Osteoblast (primary cell): ENCODE measurements around the gene RPS28. TPM values are rescaled to one million over a fixed set of nuclear protein-coding genes. Genes with fewer than 3 reads are reported as not detected.
"Not testable (repeated sequence)": the region's sequence is repeated elsewhere in the genome, so short reads cannot be mapped to it uniquely, and the experiment has no call there.

Source experiments
- DNase-seq: peaks from one replicate; pipeline ENCODE4 v3.0.0; 2011; ENCODE audit warnings: low spot score, mixed read lengths; ENCODE audit not compliant: insufficient read length; ENCODE audit errors: missing footprints
- H2AFZ ChIP-seq: 2 replicates; pipeline ENCODE4 v1.6.0; 2011; ENCODE audit warnings: mild to moderate bottlenecking, low read length
- H3K27ac ChIP-seq: 2 replicates; pipeline ENCODE4 v1.5.1; 2011; ENCODE audit warnings: mild to moderate bottlenecking, low read depth, low read length, moderate library complexity
- H3K27me3 ChIP-seq: 2 replicates; pipeline ENCODE4 v1.6.0; 2012; ENCODE audit warnings: mild to moderate bottlenecking, control low read depth, inconsistent platforms, low read length, moderate library complexity; ENCODE audit not compliant: insufficient read depth
- H3K36me3 ChIP-seq: 2 replicates; pipeline ENCODE4 v1.5.1; 2011; ENCODE audit warnings: mild to moderate bottlenecking, low read length, control low read depth, moderate library complexity; ENCODE audit not compliant: insufficient read depth
- H3K4me1 ChIP-seq: 2 replicates; pipeline ENCODE4 v1.5.1; 2011; ENCODE audit warnings: mild to moderate bottlenecking, low read length, control low read depth, moderate library complexity; ENCODE audit not compliant: insufficient read depth
- H3K4me2 ChIP-seq: 2 replicates; pipeline ENCODE4 v1.6.0; 2011; ENCODE audit warnings: mild to moderate bottlenecking, low read length; ENCODE audit not compliant: insufficient read depth
- H3K4me3 ChIP-seq: fragments of 200-600 bp; sonication (generic); 3 replicates; pipeline ENCODE4 v1.5.1; 2012; ENCODE audit warnings: mild to moderate bottlenecking, low read length, inconsistent platforms; ENCODE audit not compliant: insufficient read depth
- H3K79me2 ChIP-seq: 2 replicates; pipeline ENCODE4 v1.6.0; 2012; ENCODE audit warnings: mild to moderate bottlenecking, low read length, control low read depth, inconsistent platforms; ENCODE audit not compliant: insufficient read depth
- H3K9me3 ChIP-seq: 2 replicates; pipeline ENCODE4 v1.5.1; 2011; ENCODE audit warnings: low read depth, low read length, control low read depth
- H4K20me1 ChIP-seq: 2 replicates; pipeline ENCODE4 v1.6.0; 2012; ENCODE audit warnings: mild to moderate bottlenecking, low read length, control low read depth; ENCODE audit not compliant: insufficient read depth
- total RNA-seq: library from RNA; depleted of rRNA; stranded (reverse); fragments of >200 nt; gene quantifications from 2 replicates; pipeline ENCODE4 v1.2.3, GENCODE V29; 2012
- TF ChIP-seq, protein P1 (sequence below): IDR thresholded peaks from 2 replicates; pipeline ENCODE4 v1.5.1; 2011; ENCODE audit warnings: mild to moderate bottlenecking, low read depth, low read length, moderate library complexity; ENCODE audit errors: extremely low read depth

Gene RPS28
- total RNA-seq = 177 and 180 TPM in 2 replicates

DNA sequence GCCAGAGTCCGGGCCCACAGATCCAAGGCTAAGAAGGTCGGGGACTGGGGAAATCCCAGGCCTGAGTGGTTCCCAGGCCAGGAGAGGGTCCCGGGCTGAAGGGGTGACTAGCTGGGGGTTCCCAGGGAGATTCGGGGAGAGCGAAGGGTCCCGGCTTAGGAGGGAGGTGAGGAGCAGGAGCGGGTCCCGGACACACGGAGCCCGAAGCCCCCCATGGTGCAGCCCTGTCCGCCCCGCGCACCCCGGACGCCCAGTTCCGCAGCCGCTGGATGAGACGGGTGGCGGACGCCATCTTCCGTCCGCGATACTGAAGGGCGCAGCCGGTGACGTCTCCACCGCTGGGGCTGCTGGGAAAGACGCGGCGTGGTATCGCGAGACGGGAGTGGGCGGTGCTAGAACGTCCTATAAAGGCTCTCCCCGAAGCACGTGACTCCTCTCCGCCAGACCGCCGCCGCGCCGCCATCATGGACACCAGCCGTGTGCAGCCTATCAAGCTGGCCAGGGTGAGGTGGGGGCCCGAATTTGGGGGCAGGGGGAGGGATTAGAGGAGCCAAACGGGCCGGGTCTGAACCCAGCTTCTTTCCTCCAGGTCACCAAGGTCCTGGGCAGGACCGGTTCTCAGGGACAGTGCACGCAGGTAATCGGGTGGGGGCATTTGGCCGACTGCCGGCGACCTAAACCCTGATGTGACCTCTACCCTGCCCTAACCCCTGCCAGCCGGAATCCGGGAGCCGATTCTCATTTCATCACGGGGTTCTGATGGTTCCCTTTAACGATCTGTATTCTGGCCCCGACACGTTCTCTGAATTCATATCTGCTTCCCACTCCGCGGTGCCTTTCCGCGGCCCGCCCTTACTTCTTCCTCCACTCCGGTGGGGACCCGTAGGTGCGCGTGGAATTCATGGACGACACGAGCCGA, at the start of gene RPS28, which contains the start of gene NDUFA7:
TSS of gene RPS28 (plus strand) at position 430 of the 919 bp plus-strand sequence. CDS start at position 465, 35 bp downstream.
TSS of gene NDUFA7 (minus strand) at position 309 of the 919 bp plus-strand sequence. CDS start at position 292, 17 bp downstream.
- DNase-seq = peak; percentile 99
- TF ChIP-seq, protein P1, sequence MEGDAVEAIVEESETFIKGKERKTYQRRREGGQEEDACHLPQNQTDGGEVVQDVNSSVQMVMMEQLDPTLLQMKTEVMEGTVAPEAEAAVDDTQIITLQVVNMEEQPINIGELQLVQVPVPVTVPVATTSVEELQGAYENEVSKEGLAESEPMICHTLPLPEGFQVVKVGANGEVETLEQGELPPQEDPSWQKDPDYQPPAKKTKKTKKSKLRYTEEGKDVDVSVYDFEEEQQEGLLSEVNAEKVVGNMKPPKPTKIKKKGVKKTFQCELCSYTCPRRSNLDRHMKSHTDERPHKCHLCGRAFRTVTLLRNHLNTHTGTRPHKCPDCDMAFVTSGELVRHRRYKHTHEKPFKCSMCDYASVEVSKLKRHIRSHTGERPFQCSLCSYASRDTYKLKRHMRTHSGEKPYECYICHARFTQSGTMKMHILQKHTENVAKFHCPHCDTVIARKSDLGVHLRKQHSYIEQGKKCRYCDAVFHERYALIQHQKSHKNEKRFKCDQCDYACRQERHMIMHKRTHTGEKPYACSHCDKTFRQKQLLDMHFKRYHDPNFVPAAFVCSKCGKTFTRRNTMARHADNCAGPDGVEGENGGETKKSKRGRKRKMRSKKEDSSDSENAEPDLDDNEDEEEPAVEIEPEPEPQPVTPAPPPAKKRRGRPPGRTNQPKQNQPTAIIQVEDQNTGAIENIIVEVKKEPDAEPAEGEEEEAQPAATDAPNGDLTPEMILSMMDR = peak; percentile 13
- Histone ChIP-seq H3K9me3 (no peaks in the 10 kb centered on the region), H3K79me2 (peaks cover 43% of the 10 kb centered on the region), H3K27ac (peak within 1 kb of the TSS; percentile 83), H4K20me1 (peaks cover 29% of the 10 kb centered on the region), H3K36me3 (peaks cover 24% of the 10 kb centered on the region), H3K4me1 (peaks cover 25% of the 10 kb centered on the region), H3K4me3 (peak within 1 kb of the TSS; percentile 96), H3K4me2 (peak within 1 kb of the TSS; percentile 97), H3K27me3 (no peaks in the 10 kb centered on the region), H2AFZ (peak within 1 kb of the TSS; percentile 85)

DNA sequence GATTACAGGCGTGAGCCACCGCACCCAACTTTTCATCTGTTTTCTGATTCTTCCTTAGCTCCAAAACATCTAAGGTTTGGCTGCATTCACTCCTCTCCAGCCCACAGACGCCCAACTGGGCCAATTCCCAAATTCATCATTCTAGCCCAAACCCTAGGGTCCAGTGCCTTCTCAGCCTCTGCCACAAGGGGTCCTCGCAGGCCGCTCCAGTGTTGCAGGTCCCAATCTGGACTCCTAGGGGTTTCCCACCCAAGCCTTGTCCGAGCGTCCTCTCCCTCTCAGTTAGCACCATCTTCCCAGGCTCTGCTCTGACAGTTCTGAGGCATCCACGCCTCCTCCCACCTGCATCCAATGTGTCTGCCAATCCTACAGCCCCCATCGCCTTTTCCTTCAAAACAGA, 44.8 kb upstream of the RPS28 start:
- not testable (repeated sequence) for H3K79me2 ChIP-seq, H3K4me2 ChIP-seq, H3K36me3 ChIP-seq, H2AFZ ChIP-seq, H3K4me1 ChIP-seq, H4K20me1 ChIP-seq, H3K9me3 ChIP-seq, H3K27me3 ChIP-seq, DNase-seq, H3K27ac ChIP-seq, H3K4me3 ChIP-seq

DNA sequence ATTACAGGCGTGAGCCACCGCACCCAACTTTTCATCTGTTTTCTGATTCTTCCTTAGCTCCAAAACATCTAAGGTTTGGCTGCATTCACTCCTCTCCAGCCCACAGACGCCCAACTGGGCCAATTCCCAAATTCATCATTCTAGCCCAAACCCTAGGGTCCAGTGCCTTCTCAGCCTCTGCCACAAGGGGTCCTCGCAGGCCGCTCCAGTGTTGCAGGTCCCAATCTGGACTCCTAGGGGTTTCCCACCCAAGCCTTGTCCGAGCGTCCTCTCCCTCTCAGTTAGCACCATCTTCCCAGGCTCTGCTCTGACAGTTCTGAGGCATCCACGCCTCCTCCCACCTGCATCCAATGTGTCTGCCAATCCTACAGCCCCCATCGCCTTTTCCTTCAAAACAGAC, 30.0 kb upstream of the RPS28 start:
- not testable (repeated sequence) for H4K20me1 ChIP-seq, DNase-seq, H3K79me2 ChIP-seq, H3K9me3 ChIP-seq, H3K4me3 ChIP-seq, H3K36me3 ChIP-seq, H2AFZ ChIP-seq, H3K4me2 ChIP-seq, H3K27me3 ChIP-seq, H3K27ac ChIP-seq, H3K4me1 ChIP-seq

DNA sequence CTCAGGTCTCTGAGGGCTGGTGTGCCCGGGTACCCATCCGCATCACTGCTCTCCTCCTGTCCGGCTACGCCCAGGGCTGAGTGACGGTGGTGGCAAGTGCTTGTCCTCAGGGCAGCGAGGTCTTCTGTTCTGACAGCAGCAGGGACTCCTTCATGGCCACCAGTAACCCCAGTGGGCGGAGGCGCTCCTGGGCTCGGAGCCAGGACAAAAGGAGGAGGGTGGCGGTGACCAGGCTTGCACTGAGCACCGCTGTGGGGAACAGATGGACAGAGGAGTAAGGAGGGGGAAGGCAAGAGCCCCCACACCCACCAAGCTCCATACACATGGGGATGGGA, 19.0 kb upstream of the RPS28 start:
- Histone ChIP-seq H3K27me3 (no peaks in the 10 kb centered on the region), H3K4me2 (no peak overlapping the region), H3K27ac (no peak overlapping the region), H3K36me3 (no peaks in the 10 kb centered on the region), H3K79me2 (no peaks in the 10 kb centered on the region), H3K4me3 (no peak overlapping the region), H3K4me1 (peaks cover 2% of the 10 kb centered on the region), H3K9me3 (no peaks in the 10 kb centered on the region), H4K20me1 (no peaks in the 10 kb centered on the region), H2AFZ (no peak overlapping the region)
- DNase-seq = no peak
- TF ChIP-seq, protein P1 = no peak

DNA sequence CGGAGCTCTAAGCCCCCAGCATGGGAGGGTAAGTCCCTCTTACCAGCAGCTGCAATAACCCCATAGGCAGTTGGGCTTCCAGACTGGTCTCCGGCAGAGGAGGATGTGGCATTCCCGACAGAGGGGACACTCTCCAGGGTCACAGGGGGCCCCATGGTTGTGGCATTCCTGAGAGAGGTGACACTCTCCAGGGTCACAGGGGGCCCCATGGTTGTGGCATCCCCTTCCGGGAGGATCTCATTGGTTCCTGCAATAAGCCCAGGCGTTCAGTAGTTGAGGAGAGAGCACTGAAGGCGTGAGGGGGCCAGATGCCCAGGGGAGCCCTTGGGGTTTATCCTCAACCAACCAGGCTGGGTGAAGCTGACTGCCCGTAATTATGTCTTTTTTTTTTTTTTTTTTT, 18.6 kb upstream of the RPS28 start:
- Histone ChIP-seq H3K36me3 (no peaks in the 10 kb centered on the region), H3K9me3 (no peaks in the 10 kb centered on the region), H4K20me1 (no peaks in the 10 kb centered on the region), H3K4me3 (no peak overlapping the region), H2AFZ (no peak overlapping the region), H3K27me3 (no peaks in the 10 kb centered on the region), H3K79me2 (no peaks in the 10 kb centered on the region), H3K4me1 (peaks cover 6% of the 10 kb centered on the region), H3K27ac (no peak overlapping the region), H3K4me2 (no peak overlapping the region)
- DNase-seq = no peak
- TF ChIP-seq, protein P1 = no peak
